Stomach (tissue), 9 donors: Measurements from ENCODE around the gene UBXN1. TPM values are rescaled to one million over a fixed set of nuclear protein-coding genes. Genes with fewer than 3 reads are reported as not detected.

Source experiments
- DNase-seq, 2 donors: peaks; one replicate each; pipeline versions ENCODE4 v3.0.0 to v3.0.0-alpha.2; 2013 to 2019
- H3K27ac ChIP-seq, 5 donors: fragments of 200-600 bp in 4 of 5; sonication (generic) in 4 of 5; one replicate each; pipeline ENCODE4 v1.5.1; 2013 to 2019; ENCODE audit warnings: mild to moderate bottlenecking in 1 of 5, moderate library complexity in 1 of 5
- H3K27me3 ChIP-seq, 3 donors: fragments of 200-600 bp; sonication (generic); one replicate each; pipeline ENCODE4 v1.5.1; 2017 to 2019; ENCODE audit warnings: mixed run types in 1 of 3
- H3K36me3 ChIP-seq, 4 donors: fragments of 200-600 bp; sonication (generic); 1 replicate in 3 of 4; 2 replicates in 1 of 4; pipeline ENCODE4 v1.5.1; 2016 to 2019
- H3K4me1 ChIP-seq, 4 donors: fragments of 200-600 bp; sonication (generic); one replicate each; pipeline ENCODE4 v1.5.1; 2016 to 2019
- H3K4me3 ChIP-seq, 4 donors: fragments of 200-600 bp; sonication (generic) in 3 of 4; one replicate each; pipeline ENCODE4 v1.5.1; 2016 to 2019; ENCODE audit warnings: mild to moderate bottlenecking in 1 of 4
- H3K9me3 ChIP-seq, 4 donors: fragments of 200-600 bp; sonication (generic); one replicate each; pipeline ENCODE4 v1.5.1; 2016 to 2019
- EP300 ChIP-seq: sonication (generic); formaldehyde crosslinking; IDR thresholded peaks from one replicate; pipeline ENCODE4 v1.6.1; 2017; ENCODE audit warnings: antibody characterized with exemption
- POLR2A ChIP-seq, 4 donors: fragments of 450-650 bp; IDR thresholded peaks; one replicate each; pipeline ENCODE4 v1.6.1; 2016; ENCODE audit warnings: antibody characterized with exemption in 4 of 4, control low read depth in 2 of 4, mild to moderate bottlenecking in 1 of 4, moderate library complexity in 1 of 4
- POLR2AphosphoS5 ChIP-seq, 3 donors: sonication (generic); formaldehyde crosslinking; IDR thresholded peaks; one replicate each; pipeline ENCODE4 v1.6.1; 2016; ENCODE audit warnings: antibody characterized with exemption in 3 of 3
- WGBS, 5 donors: extraction: QIAGEN DNeasy Blood & Tissue Kit in 3 of 5; methylation state at CpG; one replicate each; pipeline versions ENCODE4 v1.1.5 to v1.1.7; 2013 to 2018; 5-methylcytosine and 5-hydroxymethylcytosine counted together
- intact Hi-C: fragments of 100-400 bp; cut with DNase I; formaldehyde crosslinking; loops from one replicate; pipeline ENCODE4 v1.15.1; 2023; ENCODE audit warnings: low total_unique reads
- polyA plus RNA-seq, 3 donors: library from polyadenylated mRNA; stranded (reverse); fragments of 200-250 nt; gene quantifications; one replicate each; pipeline ENCODE4 v1.2.3, GENCODE V29; 2013
- total RNA-seq, 5 donors: library from RNA; depleted of rRNA; stranded (reverse); fragments of >200 nt; gene quantifications; one replicate each; pipeline versions ENCODE4 v1.1.0 to v1.2.3, GENCODE V29; 2014 to 2016
- TF ChIP-seq, protein P1 (sequence below), 7 experiments: fragments of 450-650 bp in 4 of 7; fragments of 200-600 bp in 3 of 7; sonication (generic) in 3 of 7; IDR thresholded peaks; one replicate each; pipeline ENCODE4 v1.5.1; 2016 to 2019; ENCODE audit warnings: antibody characterized with exemption in 7 of 7, control low read depth in 2 of 7, mild to moderate bottlenecking in 1 of 7
- donor health status: healthy with polysubstance abuse.
- donor health status: Bipolar disorder and iron deficiency.
- donor health status: healthy.

UBXN1 gene
- total and polyA plus RNA-seq, 8 donors: 78.6 to 236 (median 163) TPM

DNA sequence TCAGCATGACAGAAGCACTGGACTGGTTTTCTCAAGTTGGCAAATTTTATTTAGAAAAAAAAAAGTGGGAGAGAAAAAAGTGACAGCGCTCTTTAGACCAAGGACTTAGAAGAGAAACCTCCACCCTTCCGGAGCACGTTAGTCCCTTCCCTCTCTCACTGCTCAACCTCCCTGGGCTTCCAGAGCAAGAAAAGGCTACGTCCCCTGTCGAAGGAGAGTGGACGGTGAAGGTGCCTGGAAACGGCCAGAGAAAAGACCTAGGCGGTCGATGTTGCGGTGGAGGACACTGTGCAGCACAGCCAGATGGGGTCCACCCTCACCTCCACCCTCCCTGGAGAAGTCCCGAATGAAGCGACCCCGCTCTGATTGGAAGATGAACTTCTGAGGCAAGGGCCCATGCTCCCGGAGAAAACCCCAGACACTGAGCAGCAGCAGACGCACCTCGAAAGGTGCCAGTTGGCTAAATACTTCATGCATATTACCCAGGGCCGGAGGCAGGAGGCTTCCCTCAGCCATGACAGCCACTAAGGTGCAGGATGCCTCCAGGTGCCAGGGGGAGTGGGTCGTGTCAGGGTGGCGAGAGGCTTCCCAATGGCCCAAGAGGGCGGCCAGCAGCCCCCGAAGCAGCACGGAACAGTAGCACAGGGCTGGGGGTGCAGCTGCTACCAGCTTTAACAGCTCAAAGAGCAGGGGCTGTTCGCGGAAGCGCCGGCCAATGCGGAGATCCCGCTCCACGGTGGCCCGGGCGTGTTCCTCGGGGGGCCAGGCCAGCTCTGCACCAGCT is 31.9 kb downstream of the UBXN1 start:
- DNase-seq: no peak
- Histone ChIP-seq H3K4me1 (peaks cover 29 to 57% (median 47%) of the 10 kb centered on the region in 4 donors), H3K4me3 (peak overlapping the region in 3 of 4 donors; percentile 79 to 98 (median 89)), H3K27ac (peak overlapping the region; percentile 25 to 94 (median 89)), H3K27me3 (no peaks in the 10 kb centered on the region), H3K9me3 (no peaks in the 10 kb centered on the region), H3K36me3 (peaks cover 40 to 60% (median 54%) of the 10 kb centered on the region in 4 donors)
- intact Hi-C loops: no loop called here
- no peak for TF ChIP-seq POLR2A (IDR thresholded peaks at IDR 0.05)
- TF ChIP-seq POLR2AphosphoS5 (IDR thresholded peaks at IDR 0.05): no peak
- no peak for TF ChIP-seq EP300
- TF ChIP-seq, protein P1, sequence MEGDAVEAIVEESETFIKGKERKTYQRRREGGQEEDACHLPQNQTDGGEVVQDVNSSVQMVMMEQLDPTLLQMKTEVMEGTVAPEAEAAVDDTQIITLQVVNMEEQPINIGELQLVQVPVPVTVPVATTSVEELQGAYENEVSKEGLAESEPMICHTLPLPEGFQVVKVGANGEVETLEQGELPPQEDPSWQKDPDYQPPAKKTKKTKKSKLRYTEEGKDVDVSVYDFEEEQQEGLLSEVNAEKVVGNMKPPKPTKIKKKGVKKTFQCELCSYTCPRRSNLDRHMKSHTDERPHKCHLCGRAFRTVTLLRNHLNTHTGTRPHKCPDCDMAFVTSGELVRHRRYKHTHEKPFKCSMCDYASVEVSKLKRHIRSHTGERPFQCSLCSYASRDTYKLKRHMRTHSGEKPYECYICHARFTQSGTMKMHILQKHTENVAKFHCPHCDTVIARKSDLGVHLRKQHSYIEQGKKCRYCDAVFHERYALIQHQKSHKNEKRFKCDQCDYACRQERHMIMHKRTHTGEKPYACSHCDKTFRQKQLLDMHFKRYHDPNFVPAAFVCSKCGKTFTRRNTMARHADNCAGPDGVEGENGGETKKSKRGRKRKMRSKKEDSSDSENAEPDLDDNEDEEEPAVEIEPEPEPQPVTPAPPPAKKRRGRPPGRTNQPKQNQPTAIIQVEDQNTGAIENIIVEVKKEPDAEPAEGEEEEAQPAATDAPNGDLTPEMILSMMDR (IDR thresholded peaks at IDR 0.05): no peak
- 46 to 64% (median 58%) methylated on average over 20 to 32 of the region's 32 CpGs for WGBS, 5 donors

DNA sequence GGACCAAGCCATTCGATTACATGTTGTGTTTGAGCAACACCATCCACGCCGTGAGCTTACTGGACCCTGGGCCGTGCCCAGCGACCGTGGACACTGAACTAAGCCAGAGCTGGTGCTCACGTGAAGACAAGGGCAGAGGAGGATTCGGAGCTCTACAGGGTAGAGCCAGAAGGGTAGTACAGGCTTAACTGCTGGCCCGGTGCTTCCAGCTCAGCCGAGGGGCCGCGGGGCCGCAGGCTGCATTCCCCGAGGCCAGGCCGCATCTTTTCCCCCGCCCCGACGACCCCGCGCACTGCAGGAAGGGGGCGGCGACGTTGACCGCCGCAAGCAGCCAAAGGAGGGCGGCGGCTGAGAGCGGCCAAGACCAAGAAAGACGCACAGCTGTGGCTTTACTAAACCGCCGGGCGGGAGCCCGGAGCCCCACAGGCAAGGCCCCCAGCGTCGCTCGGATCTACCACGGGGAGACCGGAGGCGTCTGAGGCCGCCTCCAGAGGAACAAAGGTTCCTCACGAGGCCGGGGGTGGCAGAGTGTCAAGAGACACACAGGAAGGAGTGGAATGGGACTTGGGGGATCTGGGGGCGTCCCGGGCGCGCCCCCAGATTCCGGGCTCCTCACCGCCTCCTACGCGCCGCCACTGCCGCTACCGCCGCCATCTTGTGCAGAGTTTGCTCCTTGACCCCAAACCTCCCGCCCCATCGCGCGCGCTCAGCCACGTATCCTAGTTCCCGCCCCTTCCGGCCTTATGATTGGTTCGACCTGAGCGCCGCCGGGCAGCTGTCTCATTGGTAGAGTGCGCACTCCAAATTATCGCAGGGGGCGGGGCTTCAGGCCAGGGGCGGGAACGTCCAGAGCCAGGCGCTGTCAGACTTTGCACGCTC is 32.7 kb downstream of the UBXN1 start, which contains the start of gene GANAB:
Gene GANAB, minus strand, starts transcription at position 668 of the 879 bp plus-strand sequence. Its CDS starts 14 bp downstream, at position 654.
- intact Hi-C loops: no loop called here
- H3K36me3 ChIP-seq: peaks cover 40 to 62% (median 55%) of the 10 kb centered on the region in 4 donors
- H3K4me3 ChIP-seq: peak within 1 kb of the TSS; percentile 68 to 98 (median 84)

GRCh38 chr11:62645671-62645945 is 33.3 kb downstream of the UBXN1 start:
- Histone ChIP-seq H3K9me3 (no peaks in the 10 kb centered on the region), H3K27me3 (no peaks in the 10 kb centered on the region), H3K4me1 (peaks cover 20 to 51% (median 35%) of the 10 kb centered on the region in 4 donors), H3K27ac (peak overlapping the region; percentile 89 to 94 (median 92)), H3K36me3 (peaks cover 40 to 62% (median 55%) of the 10 kb centered on the region in 4 donors), H3K4me3 (peak overlapping the region; percentile 68 to 98 (median 84))
- DNase-seq: no peak
- TF ChIP-seq POLR2AphosphoS5 (IDR thresholded peaks at IDR 0.05): no peak
- no peak for TF ChIP-seq EP300
- TF ChIP-seq POLR2A (IDR thresholded peaks at IDR 0.05): no peak
- TF ChIP-seq, protein P1 (IDR thresholded peaks at IDR 0.05): no peak
- intact Hi-C loops: no loop called here
- WGBS, 5 donors: 9 to 13% (median 12%) methylated on average over 11 of the region's 11 CpGs

More for the DNA sequence above, 32.7 kb downstream of the UBXN1 start, which contains the start of gene GANAB:
- peak; percentile 99 to 100 for DNase-seq
- TF ChIP-seq POLR2AphosphoS5 (IDR thresholded peaks at IDR 0.05) (peak; percentile 85 to 94 (median 87)), POLR2A (IDR thresholded peaks at IDR 0.05) (peak in 2 of 4 donors; percentile 36 to 62), EP300 (no peak)
- TF ChIP-seq, protein P1 (IDR thresholded peaks at IDR 0.05): no peak
- 0% methylated on average over 40 to 73 of the region's 73 CpGs for WGBS, 5 donors
- Histone ChIP-seq H3K27ac (peak within 1 kb of the TSS; percentile 89 to 94 (median 92)), H3K9me3 (no peaks in the 10 kb centered on the region), H3K27me3 (no peaks in the 10 kb centered on the region), H3K4me1 (peaks cover 21 to 52% (median 39%) of the 10 kb centered on the region in 4 donors)

GRCh38 chr11:62644220-62644619 is 34.7 kb downstream of the UBXN1 start:
- Histone ChIP-seq H3K9me3 (no peaks in the 10 kb centered on the region), H3K4me3 (peak overlapping the region in 1 of 4 donors; percentile 98), H3K27me3 (no peaks in the 10 kb centered on the region), H3K27ac (peak overlapping the region in 1 of 5 donors; percentile 22), H3K4me1 (peaks cover 20 to 49% (median 35%) of the 10 kb centered on the region in 4 donors), H3K36me3 (peaks cover 35 to 57% (median 53%) of the 10 kb centered on the region in 4 donors)
- TF ChIP-seq POLR2A (IDR thresholded peaks at IDR 0.05) (no peak), POLR2AphosphoS5 (IDR thresholded peaks at IDR 0.05) (no peak), EP300 (no peak)
- TF ChIP-seq, protein P1 (IDR thresholded peaks at IDR 0.05): no peak
- 81 to 91% (median 87%) methylated on average over 8 of the region's 8 CpGs for WGBS, 5 donors
- no peak for DNase-seq
- intact Hi-C loops: no loop called here
